WTC11 (cell line): Measurements from ENCODE around the gene GAK. TPM values are rescaled to one million over a fixed set of nuclear protein-coding genes. Genes with fewer than 3 reads are reported as not detected.

Experiments used
- ATAC-seq: fragments of 200-7000 bp; cut with Tn5 transposase; 2 replicates; pipeline ENCODE4 v1.10.0; 2021; ENCODE audit warnings: mild to moderate bottlenecking, moderate library complexity
- CTCF ChIA-PET: fragments of 300-600 bp; sonication (Branson Sonifier 250); formaldehyde crosslinking; loops from one replicate; lab custom pipeline; 2021; ENCODE audit warnings: antibody characterized with exemption; lab: Charles Lee
- POLR2A ChIA-PET: fragments of 350-600 bp; sonication (Branson Sonifier 250); formaldehyde crosslinking; loops from one replicate; lab custom pipeline; 2021; ENCODE audit warnings: antibody characterized with exemption; lab: Charles Lee
- DNase-seq: peaks from one replicate; pipeline ENCODE4 v3.0.0; 2021; ENCODE audit warnings: low spot score
- H3K27ac Mint-ChIP-seq: 2 replicates; pipeline ENCODE4 v1.8.0; 2021; ENCODE audit warnings: mixed read lengths
- H3K27me3 Mint-ChIP-seq: 2 replicates; pipeline ENCODE4 v1.8.0; 2021; ENCODE audit warnings: low read depth, mild to moderate bottlenecking, moderate library complexity, mixed read lengths
- H3K36me3 Mint-ChIP-seq: 2 replicates; pipeline ENCODE4 v1.8.0; 2021; ENCODE audit warnings: mixed read lengths
- H3K4me1 Mint-ChIP-seq: 2 replicates; pipeline ENCODE4 v1.8.0; 2022; ENCODE audit warnings: mixed read lengths
- H3K4me3 Mint-ChIP-seq: 2 replicates; pipeline ENCODE4 v1.8.0; 2021; ENCODE audit warnings: mild to moderate bottlenecking, moderate library complexity, mixed read lengths
- H3K9me3 Mint-ChIP-seq: 2 replicates; pipeline ENCODE4 v1.8.0; 2021; ENCODE audit warnings: mixed read lengths
- ETV6 ChIP-seq: sonication (generic); formaldehyde crosslinking; IDR thresholded peaks from 2 replicates; pipeline ENCODE4 v1.8.1; 2022; ENCODE audit warnings: mild to moderate bottlenecking, missing genetic modification reagents
- FOXK1 ChIP-seq: sonication (generic); formaldehyde crosslinking; IDR thresholded peaks from 2 replicates; pipeline ENCODE4 v1.8.0; 2022; ENCODE audit warnings: mild to moderate bottlenecking, moderate library complexity, missing genetic modification reagents
- MYBL2 ChIP-seq: sonication (generic); formaldehyde crosslinking; IDR thresholded peaks from 2 replicates; pipeline ENCODE4 v1.8.1; 2023; ENCODE audit warnings: mild to moderate bottlenecking, moderate library complexity, missing genetic modification reagents
- NFE2L1 ChIP-seq: sonication (generic); formaldehyde crosslinking; IDR thresholded peaks from 2 replicates; pipeline ENCODE4 v1.8.1; 2023; ENCODE audit warnings: missing genetic modification reagents
- NFYB ChIP-seq: sonication (generic); formaldehyde crosslinking; conservative IDR thresholded peaks from 2 replicates; pipeline ENCODE4 v1.8.0; 2022; ENCODE audit warnings: low read depth, missing genetic modification reagents
- NR1H2 ChIP-seq: sonication (generic); formaldehyde crosslinking; IDR thresholded peaks from 2 replicates; pipeline ENCODE4 v1.9.0; 2021; ENCODE audit warnings: mild to moderate bottlenecking, moderate library complexity, missing genetic modification reagents
- PRRX2 ChIP-seq: fragments of 250-450 bp; sonication (Bioruptor Pico); IDR thresholded peaks from 2 replicates; pipeline ENCODE4 v1.8.0; 2021; ENCODE audit warnings: mild to moderate bottlenecking
- RELA ChIP-seq: sonication (generic); formaldehyde crosslinking; IDR thresholded peaks from 2 replicates; pipeline ENCODE4 v1.8.1; 2022; ENCODE audit warnings: missing genetic modification reagents, mild to moderate bottlenecking, borderline replicate concordance
- RORB ChIP-seq: fragments of 250-450 bp; sonication (Bioruptor Pico); IDR thresholded peaks from 2 replicates; pipeline ENCODE4 v1.9.0; 2021; ENCODE audit warnings: mild to moderate bottlenecking
- SMAD3 ChIP-seq: sonication (generic); formaldehyde crosslinking; IDR thresholded peaks from 2 replicates; pipeline ENCODE4 v1.8.0; 2022; ENCODE audit warnings: missing genetic modification reagents, mild to moderate bottlenecking, borderline replicate concordance
- ZNF219 ChIP-seq: sonication (generic); formaldehyde crosslinking; IDR thresholded peaks from 2 replicates; pipeline ENCODE4 v1.8.0; 2023; ENCODE audit warnings: missing genetic modification reagents, mild to moderate bottlenecking, borderline replicate concordance
- ZNF263 ChIP-seq: sonication (generic); formaldehyde crosslinking; IDR thresholded peaks from 2 replicates; pipeline ENCODE4 v1.8.1; 2022; ENCODE audit warnings: low read depth, mild to moderate bottlenecking, moderate library complexity, missing genetic modification reagents
- total RNA-seq: library from RNA; stranded (reverse); gene quantifications from 3 replicates; pipeline ENCODE4 v1.2.3, GENCODE V29; 2021
- TF ChIP-seq, protein P1 (sequence below): sonication (generic); formaldehyde crosslinking; conservative IDR thresholded peaks from 2 replicates; pipeline ENCODE4 v1.8.1; 2022; ENCODE audit warnings: mild to moderate bottlenecking, missing genetic modification reagents
- TF ChIP-seq, protein P2 (sequence below): sonication (generic); formaldehyde crosslinking; IDR thresholded peaks from 2 replicates; pipeline ENCODE4 v1.8.0; 2022; ENCODE audit warnings: missing genetic modification reagents
- TF ChIP-seq, protein P3 (sequence below): sonication (generic); formaldehyde crosslinking; IDR thresholded peaks from 2 replicates; pipeline ENCODE4 v1.8.1; 2022; ENCODE audit warnings: missing genetic modification reagents, borderline replicate concordance
- TF ChIP-seq, protein P4 (sequence below): sonication (generic); formaldehyde crosslinking; IDR thresholded peaks from 2 replicates; pipeline ENCODE4 v1.8.1; 2023; ENCODE audit warnings: mild to moderate bottlenecking, missing genetic modification reagents
- TF ChIP-seq, protein P5 (sequence below): sonication (generic); formaldehyde crosslinking; IDR thresholded peaks from 2 replicates; pipeline ENCODE4 v1.8.1; 2023; ENCODE audit warnings: mild to moderate bottlenecking, missing genetic modification reagents, moderate library complexity
- TF ChIP-seq, protein P6 (sequence below): sonication (generic); formaldehyde crosslinking; IDR thresholded peaks from 2 replicates; pipeline ENCODE4 v1.8.0; 2022; ENCODE audit warnings: mild to moderate bottlenecking, missing genetic modification reagents

The GAK gene
- total RNA-seq, 1 experiment from 2014 or later: 121 TPM

DNA sequence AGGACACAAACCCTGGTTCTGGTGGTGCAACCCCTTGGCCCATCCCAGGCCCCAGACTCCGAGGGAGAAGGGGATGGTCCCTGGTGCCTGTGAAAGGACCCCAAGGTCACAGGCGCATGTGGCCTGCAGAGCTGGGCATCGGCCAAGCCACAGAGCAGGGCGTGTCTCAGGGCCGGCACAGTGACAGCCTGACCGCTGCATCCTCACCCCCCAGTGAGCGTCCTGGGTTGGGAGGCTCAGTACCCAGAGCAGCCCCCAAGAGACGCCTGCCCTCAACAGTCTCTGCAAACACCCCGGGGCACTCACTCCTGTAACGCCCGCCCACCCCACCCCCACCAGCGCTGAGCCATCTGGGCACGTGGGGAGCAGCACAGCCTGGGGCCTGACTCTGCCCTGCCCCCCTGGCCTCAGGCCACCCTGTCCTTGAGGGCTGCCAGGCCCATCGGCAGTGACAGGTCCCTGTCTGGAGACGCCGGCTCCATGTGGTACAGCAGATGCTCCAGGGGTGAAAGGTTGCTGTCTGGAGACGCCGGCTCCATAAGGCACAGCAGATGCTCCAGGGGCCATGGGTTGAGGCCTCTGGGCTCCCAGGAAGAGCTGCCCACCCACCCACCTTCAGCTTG is 81.7 kb downstream of the GAK start (continued):
- TF ChIP-seq NFYB (CRISPR knock-in tag) (no peak), FOXK1 (CRISPR knock-in tag) (no peak), ZNF219 (CRISPR knock-in tag) (no peak), MYBL2 (no peak), RELA (no peak), RORB (no peak)
- TF ChIP-seq, protein P1, sequence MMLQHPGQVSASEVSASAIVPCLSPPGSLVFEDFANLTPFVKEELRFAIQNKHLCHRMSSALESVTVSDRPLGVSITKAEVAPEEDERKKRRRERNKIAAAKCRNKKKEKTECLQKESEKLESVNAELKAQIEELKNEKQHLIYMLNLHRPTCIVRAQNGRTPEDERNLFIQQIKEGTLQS: no peak

DNA sequence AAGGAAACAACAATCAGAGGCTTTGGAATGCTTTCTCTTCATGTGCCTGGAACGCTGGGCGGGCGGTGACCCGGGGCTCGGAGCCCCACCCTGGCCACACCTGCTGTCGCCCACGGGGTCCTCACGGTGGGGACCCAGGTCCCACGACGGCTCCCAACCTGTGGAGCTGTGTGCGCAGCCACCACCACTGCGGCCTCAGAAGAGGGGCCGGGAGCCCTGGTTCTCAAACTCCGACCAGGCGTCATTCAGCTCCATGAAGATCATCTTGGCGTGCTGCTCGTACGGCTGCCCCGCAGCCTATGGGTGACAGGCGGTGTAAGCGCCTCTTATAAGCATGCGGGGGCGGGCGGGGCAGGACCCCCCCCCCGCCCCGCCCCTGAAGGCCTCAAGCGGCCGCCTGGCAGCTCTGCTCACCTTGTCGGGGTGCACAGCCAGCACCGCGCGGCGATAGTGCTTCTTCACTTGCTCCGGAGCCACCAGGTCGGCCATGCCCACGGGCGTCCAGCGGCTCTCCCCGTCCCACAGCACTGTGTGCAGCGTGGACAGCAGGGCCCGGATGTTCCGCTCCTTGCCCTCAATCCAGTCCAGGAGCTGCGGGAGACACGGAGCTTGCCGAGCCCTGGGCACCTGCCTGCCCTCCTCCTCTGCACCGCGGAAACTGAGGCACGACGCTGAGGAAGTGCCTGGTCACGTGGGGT is 82.5 kb downstream of the GAK start:
- ChIA-PET CTCF (interaction anchor here (0.9 kb wide), 1 partner anchor 20 kb away, joined by 3 read pairs; no protein-coding TSS in a partner anchor), POLR2A (no interaction called here)
- Mint-ChIP-seq H3K4me3 (no peak overlapping the region), H3K27me3 (no peaks in the 10 kb centered on the region), H3K27ac (no peak overlapping the region), H3K9me3 (no peaks in the 10 kb centered on the region), H3K4me1 (no peaks in the 10 kb centered on the region), H3K36me3 (peaks cover 3% of the 10 kb centered on the region; the same call in 1 of the 2 replicates)
- no peak for ATAC-seq
- TF ChIP-seq, protein P2, sequence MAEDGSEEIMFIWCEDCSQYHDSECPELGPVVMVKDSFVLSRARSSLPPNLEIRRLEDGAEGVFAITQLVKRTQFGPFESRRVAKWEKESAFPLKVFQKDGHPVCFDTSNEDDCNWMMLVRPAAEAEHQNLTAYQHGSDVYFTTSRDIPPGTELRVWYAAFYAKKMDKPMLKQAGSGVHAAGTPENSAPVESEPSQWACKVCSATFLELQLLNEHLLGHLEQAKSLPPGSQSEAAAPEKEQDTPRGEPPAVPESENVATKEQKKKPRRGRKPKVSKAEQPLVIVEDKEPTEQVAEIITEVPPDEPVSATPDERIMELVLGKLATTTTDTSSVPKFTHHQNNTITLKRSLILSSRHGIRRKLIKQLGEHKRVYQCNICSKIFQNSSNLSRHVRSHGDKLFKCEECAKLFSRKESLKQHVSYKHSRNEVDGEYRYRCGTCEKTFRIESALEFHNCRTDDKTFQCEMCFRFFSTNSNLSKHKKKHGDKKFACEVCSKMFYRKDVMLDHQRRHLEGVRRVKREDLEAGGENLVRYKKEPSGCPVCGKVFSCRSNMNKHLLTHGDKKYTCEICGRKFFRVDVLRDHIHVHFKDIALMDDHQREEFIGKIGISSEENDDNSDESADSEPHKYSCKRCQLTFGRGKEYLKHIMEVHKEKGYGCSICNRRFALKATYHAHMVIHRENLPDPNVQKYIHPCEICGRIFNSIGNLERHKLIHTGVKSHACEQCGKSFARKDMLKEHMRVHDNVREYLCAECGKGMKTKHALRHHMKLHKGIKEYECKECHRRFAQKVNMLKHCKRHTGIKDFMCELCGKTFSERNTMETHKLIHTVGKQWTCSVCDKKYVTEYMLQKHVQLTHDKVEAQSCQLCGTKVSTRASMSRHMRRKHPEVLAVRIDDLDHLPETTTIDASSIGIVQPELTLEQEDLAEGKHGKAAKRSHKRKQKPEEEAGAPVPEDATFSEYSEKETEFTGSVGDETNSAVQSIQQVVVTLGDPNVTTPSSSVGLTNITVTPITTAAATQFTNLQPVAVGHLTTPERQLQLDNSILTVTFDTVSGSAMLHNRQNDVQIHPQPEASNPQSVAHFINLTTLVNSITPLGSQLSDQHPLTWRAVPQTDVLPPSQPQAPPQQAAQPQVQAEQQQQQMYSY: peak; percentile 46; the same call in 1 of the 2 replicates
- TF ChIP-seq ETV6 (CRISPR knock-in tag) (no peak), NFE2L1 (no peak), NR1H2 (CRISPR knock-in tag) (no peak)
- TF ChIP-seq, protein P3, sequence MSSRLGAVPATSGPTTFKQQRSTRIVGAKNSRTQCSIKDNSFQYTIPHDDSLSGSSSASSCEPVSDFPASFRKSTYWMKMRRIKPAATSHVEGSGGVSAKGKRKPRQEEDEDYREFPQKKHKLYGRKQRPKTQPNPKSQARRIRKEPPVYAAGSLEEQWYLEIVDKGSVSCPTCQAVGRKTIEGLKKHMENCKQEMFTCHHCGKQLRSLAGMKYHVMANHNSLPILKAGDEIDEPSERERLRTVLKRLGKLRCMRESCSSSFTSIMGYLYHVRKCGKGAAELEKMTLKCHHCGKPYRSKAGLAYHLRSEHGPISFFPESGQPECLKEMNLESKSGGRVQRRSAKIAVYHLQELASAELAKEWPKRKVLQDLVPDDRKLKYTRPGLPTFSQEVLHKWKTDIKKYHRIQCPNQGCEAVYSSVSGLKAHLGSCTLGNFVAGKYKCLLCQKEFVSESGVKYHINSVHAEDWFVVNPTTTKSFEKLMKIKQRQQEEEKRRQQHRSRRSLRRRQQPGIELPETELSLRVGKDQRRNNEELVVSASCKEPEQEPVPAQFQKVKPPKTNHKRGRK: no peak
- no peak for DNase-seq

DNA sequence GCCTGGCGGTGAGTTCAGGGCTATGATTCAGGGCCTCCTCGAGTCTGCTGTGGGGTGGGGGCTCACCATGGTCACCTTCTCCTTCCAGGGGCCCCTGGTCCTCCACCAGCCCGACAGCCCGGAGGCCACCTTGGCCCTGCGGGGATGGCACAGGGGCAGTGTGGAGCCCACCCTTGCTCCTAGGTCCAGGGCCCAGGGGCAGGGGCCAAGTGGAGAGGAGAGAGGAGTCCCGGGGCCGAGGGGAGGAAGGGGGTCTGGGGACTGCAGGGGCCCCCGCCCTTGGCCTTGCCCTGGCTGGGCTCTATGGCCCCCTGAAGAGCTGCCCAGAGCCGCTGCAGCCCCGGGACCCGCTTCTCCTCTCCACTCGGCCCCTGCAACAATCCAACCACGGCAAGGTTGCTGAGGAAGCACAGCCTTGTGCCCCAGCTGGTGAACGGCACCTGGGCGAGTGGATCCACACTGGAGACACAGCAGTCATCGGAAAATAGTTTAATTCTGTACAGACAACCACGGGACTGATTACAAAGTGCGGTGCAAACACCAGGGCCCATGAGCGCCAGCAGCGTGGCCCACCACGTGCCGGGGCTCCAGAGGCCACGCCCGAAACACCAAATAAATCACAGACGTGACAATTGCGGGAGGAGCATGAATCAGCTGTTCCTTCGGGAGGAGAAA is 83.2 kb downstream of the GAK start:
- Mint-ChIP-seq H3K9me3 (no peaks in the 10 kb centered on the region), H3K27ac (no peak overlapping the region; the same call in 1 of the 2 replicates), H3K36me3 (peaks cover 3% of the 10 kb centered on the region; the same call in 1 of the 2 replicates), H3K4me3 (no peak overlapping the region), H3K4me1 (no peaks in the 10 kb centered on the region), H3K27me3 (no peaks in the 10 kb centered on the region)
- TF ChIP-seq, protein P4, sequence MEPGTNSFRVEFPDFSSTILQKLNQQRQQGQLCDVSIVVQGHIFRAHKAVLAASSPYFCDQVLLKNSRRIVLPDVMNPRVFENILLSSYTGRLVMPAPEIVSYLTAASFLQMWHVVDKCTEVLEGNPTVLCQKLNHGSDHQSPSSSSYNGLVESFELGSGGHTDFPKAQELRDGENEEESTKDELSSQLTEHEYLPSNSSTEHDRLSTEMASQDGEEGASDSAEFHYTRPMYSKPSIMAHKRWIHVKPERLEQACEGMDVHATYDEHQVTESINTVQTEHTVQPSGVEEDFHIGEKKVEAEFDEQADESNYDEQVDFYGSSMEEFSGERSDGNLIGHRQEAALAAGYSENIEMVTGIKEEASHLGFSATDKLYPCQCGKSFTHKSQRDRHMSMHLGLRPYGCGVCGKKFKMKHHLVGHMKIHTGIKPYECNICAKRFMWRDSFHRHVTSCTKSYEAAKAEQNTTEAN (CRISPR knock-in tag): no peak
- TF ChIP-seq SMAD3 (CRISPR knock-in tag) (no peak), PRRX2 (CRISPR knock-in tag) (no peak), ZNF263 (CRISPR knock-in tag) (no peak)
- TF ChIP-seq, protein P5, sequence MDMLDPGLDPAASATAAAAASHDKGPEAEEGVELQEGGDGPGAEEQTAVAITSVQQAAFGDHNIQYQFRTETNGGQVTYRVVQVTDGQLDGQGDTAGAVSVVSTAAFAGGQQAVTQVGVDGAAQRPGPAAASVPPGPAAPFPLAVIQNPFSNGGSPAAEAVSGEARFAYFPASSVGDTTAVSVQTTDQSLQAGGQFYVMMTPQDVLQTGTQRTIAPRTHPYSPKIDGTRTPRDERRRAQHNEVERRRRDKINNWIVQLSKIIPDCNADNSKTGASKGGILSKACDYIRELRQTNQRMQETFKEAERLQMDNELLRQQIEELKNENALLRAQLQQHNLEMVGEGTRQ (CRISPR knock-in tag): no peak
- TF ChIP-seq, protein P6, sequence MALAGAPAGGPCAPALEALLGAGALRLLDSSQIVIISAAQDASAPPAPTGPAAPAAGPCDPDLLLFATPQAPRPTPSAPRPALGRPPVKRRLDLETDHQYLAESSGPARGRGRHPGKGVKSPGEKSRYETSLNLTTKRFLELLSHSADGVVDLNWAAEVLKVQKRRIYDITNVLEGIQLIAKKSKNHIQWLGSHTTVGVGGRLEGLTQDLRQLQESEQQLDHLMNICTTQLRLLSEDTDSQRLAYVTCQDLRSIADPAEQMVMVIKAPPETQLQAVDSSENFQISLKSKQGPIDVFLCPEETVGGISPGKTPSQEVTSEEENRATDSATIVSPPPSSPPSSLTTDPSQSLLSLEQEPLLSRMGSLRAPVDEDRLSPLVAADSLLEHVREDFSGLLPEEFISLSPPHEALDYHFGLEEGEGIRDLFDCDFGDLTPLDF (CRISPR knock-in tag): no peak
- ATAC-seq: no peak
- POLR2A ChIA-PET: no interaction called here
- CTCF ChIA-PET: interaction anchor here (0.9 kb wide), 1 partner anchor 20 kb away, joined by 3 read pairs; no protein-coding TSS in a partner anchor
- DNase-seq: no peak
